K562 (cell line): ENCODE data around the gene RHEBL1. TPM values are rescaled to one million over a fixed set of nuclear protein-coding genes. Genes with fewer than 3 reads are reported as not detected.
A peak's percentile ranks its signal among the peaks of the same experiment; 100 is the strongest.

ENCODE experiments used
- CREM ChIP-seq: IDR thresholded peaks from 2 replicates; pipeline ENCODE4 v1.6.1; 2014; ENCODE audit warnings: antibody characterized with exemption, low read depth
- FOXA3 ChIP-seq, 2 experiments: fragments of 450-650 bp in 1 of 2; sonication (generic) in 1 of 2; formaldehyde crosslinking; IDR thresholded peaks in 1 of 2; conservative IDR thresholded peaks in 1 of 2; 2 replicates each; pipeline versions ENCODE4 v1.4.0 to v1.8.0; 2020 to 2022; ENCODE audit warnings: mild to moderate bottlenecking in 2 of 2, missing genetic modification reagents in 1 of 2
- GABPA ChIP-seq: fragments of 200-800 bp; sonication (Bioruptor generic); conservative IDR thresholded peaks from 2 replicates; pipeline ENCODE4 v1.6.1; 2016; ENCODE audit warnings: low read depth, missing genetic modification characterization, missing compliant biosample characterization
- KAT7 ChIP-seq: sonication (generic); formaldehyde crosslinking; IDR thresholded peaks from 2 replicates; pipeline ENCODE4 v1.8.0; 2022; ENCODE audit warnings: missing genetic modification reagents, mild to moderate bottlenecking, borderline replicate concordance
- LEF1 ChIP-seq: fragments of 450-650 bp; IDR thresholded peaks from 2 replicates; pipeline ENCODE4 v1.6.1; 2016; ENCODE audit warnings: mild to moderate bottlenecking
- ZBTB2 ChIP-seq: fragments of 450-650 bp; IDR thresholded peaks from 2 replicates; pipeline ENCODE4 v1.6.1; 2016; ENCODE audit warnings: antibody characterized with exemption
- ZBTB7A ChIP-seq: IDR thresholded peaks from 2 replicates; pipeline ENCODE4 v1.6.1; 2011; ENCODE audit warnings: low read depth, mild to moderate bottlenecking, low read length, moderate library complexity, borderline replicate concordance; ENCODE audit not compliant: control insufficient read depth
- polyA plus RNA-seq, 8 experiments: library from polyadenylated mRNA; depleted of rRNA in 4 of 8; stranded (reverse) in 5 of 8; unstranded in 3 of 8; fragments of >200 nt; fragmentation: Nextera tagmentation in 2 of 8; fragmentation: Illumina TruSeq in 1 of 8; extraction: Ambion mirVana in 2 of 8; extraction: Trizol in 1 of 8; gene quantifications; 2 replicates each; pipeline versions ENCODE4 v1.2.1 to v1.2.3, GENCODE V29; 2011 to 2014; ENCODE audit warnings: inconsistent platforms in 1 of 8, missing spikeins in 1 of 8
- total RNA-seq, 7 experiments: library from RNA; depleted of rRNA in 6 of 7; stranded (reverse); fragments of >200 nt in 6 of 7; fragmentation: Illumina TruSeq in 2 of 7; extraction: Trizol in 2 of 7; gene quantifications; 2 replicates each; pipeline versions ENCODE4 v1.2.1 to v1.2.3, GENCODE V29; 2011 to 2021; ENCODE audit warnings: low replicate concordance in 1 of 7
- TF ChIP-seq, protein P1 (sequence below): fragments of 200-800 bp; sonication (Bioruptor generic); IDR thresholded peaks from 2 replicates; pipeline ENCODE4 v1.6.1; 2017; ENCODE audit warnings: missing genetic modification characterization, missing compliant biosample characterization

The RHEBL1 gene
- total and polyA plus RNA-seq, 9 of the 15 experiments (the other 6 are each of a cell fraction or from before 2014, with no cell fraction given), result 4.3 to 36.1 (median 8.2) TPM

DNA sequence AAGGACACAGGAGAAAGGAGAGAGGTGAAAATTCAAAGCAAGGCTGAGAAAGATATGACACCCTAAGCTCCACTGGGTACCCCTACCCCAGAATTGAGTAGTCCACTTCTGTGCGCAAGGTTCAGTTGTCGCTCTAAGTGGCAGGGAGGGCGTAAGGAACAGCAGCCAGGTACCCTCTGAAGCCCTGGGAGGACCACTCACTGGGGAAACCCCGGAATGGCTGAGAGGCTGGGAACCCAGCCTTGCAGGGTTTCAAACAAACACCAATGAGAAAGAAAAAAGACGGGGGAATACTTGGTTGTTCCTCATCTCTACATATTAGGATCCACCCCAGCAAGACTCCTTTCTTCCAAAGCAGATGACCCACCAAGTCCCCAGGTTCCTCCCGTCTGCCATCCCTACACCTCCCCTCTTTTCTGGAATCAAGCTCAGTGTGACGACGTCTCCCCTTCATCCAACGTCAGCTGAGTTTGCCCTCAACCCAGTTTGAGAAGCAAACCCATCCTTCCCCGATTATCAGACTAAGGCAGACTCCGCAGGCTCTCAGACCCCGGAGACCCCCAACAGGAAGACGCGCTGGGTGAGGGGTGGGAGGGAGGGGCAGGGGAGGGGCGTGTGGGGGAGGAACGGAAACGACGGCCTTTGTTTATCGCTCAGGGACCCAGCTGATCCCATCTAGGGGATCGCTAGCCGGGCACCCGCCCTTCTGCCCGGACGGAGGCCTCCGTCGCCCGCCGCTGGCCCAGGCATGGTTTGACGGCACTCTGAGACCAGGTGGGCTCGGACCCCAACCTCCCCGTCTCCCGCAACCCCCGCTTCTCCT is 40.1 kb upstream of the RHEBL1 start (continued):
- 0 out of 4 replicates have a peak, but pooled peaks of 1 of the 2 experiments have one; percentile 33 for TF ChIP-seq FOXA3 (CRISPR knock-in tag; conservative IDR thresholded peaks at IDR 0.05 in 1 of 2, IDR thresholded peaks at IDR 0.05 in 1 of 2)
- 0 out of 2 replicates have a peak, but pooled peaks have one; percentile 55 for TF ChIP-seq KAT7 (CRISPR knock-in tag)
- TF ChIP-seq CREM, result peak; percentile 16; the same call in 1 of the 2 replicates
- TF ChIP-seq, protein P1, sequence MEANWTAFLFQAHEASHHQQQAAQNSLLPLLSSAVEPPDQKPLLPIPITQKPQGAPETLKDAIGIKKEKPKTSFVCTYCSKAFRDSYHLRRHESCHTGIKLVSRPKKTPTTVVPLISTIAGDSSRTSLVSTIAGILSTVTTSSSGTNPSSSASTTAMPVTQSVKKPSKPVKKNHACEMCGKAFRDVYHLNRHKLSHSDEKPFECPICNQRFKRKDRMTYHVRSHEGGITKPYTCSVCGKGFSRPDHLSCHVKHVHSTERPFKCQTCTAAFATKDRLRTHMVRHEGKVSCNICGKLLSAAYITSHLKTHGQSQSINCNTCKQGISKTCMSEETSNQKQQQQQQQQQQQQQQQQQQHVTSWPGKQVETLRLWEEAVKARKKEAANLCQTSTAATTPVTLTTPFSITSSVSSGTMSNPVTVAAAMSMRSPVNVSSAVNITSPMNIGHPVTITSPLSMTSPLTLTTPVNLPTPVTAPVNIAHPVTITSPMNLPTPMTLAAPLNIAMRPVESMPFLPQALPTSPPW (CRISPR knock-in tag), result peak; percentile 37; the same call in 1 of the 2 replicates
- 0 out of 2 replicates have a peak, but pooled peaks have one; percentile 2 for TF ChIP-seq ZBTB2
- TF ChIP-seq GABPA (tag), result peak; percentile 34; the same call in 1 of the 2 replicates
- TF ChIP-seq LEF1, result no peak
- TF ChIP-seq ZBTB7A, result peak; percentile 32; the same call in 1 of the 2 replicates
